Muscle layer of colon (tissue), 2 donors: ENCODE data around the gene CTSE.

ENCODE experiments used
- H3K27ac ChIP-seq: one replicate; pipeline ENCODE4 v1.7.0; 2013; ENCODE audit warnings: low read depth, mild to moderate bottlenecking, low read length, moderate library complexity
- H3K27me3 ChIP-seq, 2 donors: one replicate each; pipeline ENCODE4 v1.7.0; 2013; ENCODE audit warnings: low read length in 2 of 2, mild to moderate bottlenecking in 2 of 2; ENCODE audit not compliant: insufficient read depth in 2 of 2, control insufficient read depth in 1 of 2
- H3K36me3 ChIP-seq: one replicate; pipeline ENCODE4 v1.7.0; 2013; ENCODE audit warnings: mild to moderate bottlenecking, low read length; ENCODE audit not compliant: insufficient read depth
- H3K4me1 ChIP-seq: one replicate; pipeline ENCODE4 v1.7.0; 2013; ENCODE audit warnings: mild to moderate bottlenecking, low read length; ENCODE audit not compliant: insufficient read depth
- H3K4me3 ChIP-seq, 2 donors: one replicate each; pipeline ENCODE4 v1.7.0; 2013; ENCODE audit warnings: low read length in 2 of 2, low read depth in 1 of 2, mild to moderate bottlenecking in 1 of 2, moderate library complexity in 1 of 2
- H3K9ac ChIP-seq: one replicate; pipeline ENCODE4 v1.7.0; 2013; ENCODE audit warnings: low read length
- H3K9me3 ChIP-seq: one replicate; pipeline ENCODE4 v1.7.0; 2013; ENCODE audit warnings: mild to moderate bottlenecking, low read length
- donor health status: abdominal sarcoma.
- donor health status: Adenocarcinoma of cecum.

CTSE gene

DNA sequence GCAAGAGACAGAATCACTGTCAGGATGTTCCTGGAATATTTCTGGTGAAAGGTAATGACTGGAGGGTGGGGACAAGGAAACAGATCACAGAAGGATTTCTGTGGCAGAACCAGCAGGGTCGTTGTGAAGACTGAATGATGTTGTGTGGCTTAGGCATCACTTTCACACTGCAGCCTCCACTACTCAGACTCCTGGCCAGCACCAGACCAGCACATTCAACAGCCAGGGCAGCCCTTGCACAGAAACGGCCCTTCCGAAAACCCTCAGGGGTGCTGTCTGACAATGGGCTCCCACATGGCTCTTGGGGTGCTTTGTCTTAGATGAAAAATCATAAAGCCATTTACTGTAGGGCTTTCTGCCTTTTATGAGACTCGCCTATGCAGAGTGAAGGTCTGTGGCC is 16.7 kb downstream of the CTSE start:
- Histone ChIP-seq H3K9me3 (no peaks in the 10 kb centered on the region), H3K4me3 (no peak overlapping the region), H3K4me1 (peaks cover 13% of the 10 kb centered on the region), H3K27ac (no peak overlapping the region), H3K27me3 (no peaks in the 10 kb centered on the region), H3K36me3 (no peaks in the 10 kb centered on the region), H3K9ac (no peak overlapping the region)

GRCh38 chr1:206005778-206006180 is 17.9 kb downstream of the CTSE start:
- no peak overlapping the region for H3K27ac ChIP-seq
- H3K36me3 ChIP-seq = no peaks in the 10 kb centered on the region
- H3K9me3 ChIP-seq = no peaks in the 10 kb centered on the region

GRCh38 chr1:206005234-206005633 is 18.5 kb downstream of the CTSE start:
- Histone ChIP-seq H3K4me1 (peaks cover 20% of the 10 kb centered on the region), H3K9ac (no peak overlapping the region), H3K4me3 (no peak overlapping the region), H3K9me3 (no peaks in the 10 kb centered on the region), H3K27ac (no peak overlapping the region), H3K27me3 (no peaks in the 10 kb centered on the region), H3K36me3 (no peaks in the 10 kb centered on the region)

More at GRCh38 chr1:206005778-206006180, 17.9 kb downstream of the CTSE start:
- Histone ChIP-seq H3K4me1 (peaks cover 15% of the 10 kb centered on the region), H3K4me3 (no peak overlapping the region), H3K9ac (no peak overlapping the region), H3K27me3 (no peaks in the 10 kb centered on the region)

DNA sequence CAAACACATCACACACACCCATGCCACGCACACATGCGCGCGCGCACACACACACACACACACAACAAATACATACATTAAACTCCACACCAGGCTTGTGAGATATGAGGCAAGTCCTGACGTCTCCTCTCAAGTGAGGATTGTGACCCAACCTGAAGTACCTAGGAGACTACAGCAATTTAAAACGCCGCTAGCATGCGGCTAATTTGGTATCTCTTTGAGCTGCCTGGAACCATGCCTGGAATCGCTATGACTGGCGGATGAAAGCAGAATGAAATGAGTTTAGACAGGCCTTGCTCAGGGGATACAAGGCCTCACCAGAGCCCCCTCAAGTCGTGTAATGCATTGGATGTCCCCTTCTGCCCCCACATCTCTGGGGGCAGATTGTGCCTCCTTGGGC is 18.9 kb downstream of the CTSE start:
- Histone ChIP-seq H3K4me3 (no peak overlapping the region), H3K27ac (no peak overlapping the region), H3K9ac (no peak overlapping the region), H3K9me3 (no peaks in the 10 kb centered on the region), H3K36me3 (no peaks in the 10 kb centered on the region), H3K27me3 (no peaks in the 10 kb centered on the region), H3K4me1 (peaks cover 20% of the 10 kb centered on the region)

GRCh38 chr1:206003854-206004800 is 19.6 kb downstream of the CTSE start:
- no peak overlapping the region for H3K27ac ChIP-seq
- H3K4me3 ChIP-seq = no peak overlapping the region
- H3K9ac ChIP-seq = no peak overlapping the region
- no peaks in the 10 kb centered on the region for H3K36me3 ChIP-seq
- peaks cover 20% of the 10 kb centered on the region for H3K4me1 ChIP-seq
- H3K27me3 ChIP-seq = no peaks in the 10 kb centered on the region
- H3K9me3 ChIP-seq = no peaks in the 10 kb centered on the region

- H3K4me3 ChIP-seq = peak within 1 kb of the TSS; percentile 28 to 44
- H3K9me3 ChIP-seq = no peaks in the 10 kb centered on the region
- H3K27me3 ChIP-seq = no peaks in the 10 kb centered on the region
- peak within 1 kb of the TSS; percentile 27 for H3K27ac ChIP-seq
- no peaks in the 10 kb centered on the region for H3K36me3 ChIP-seq
- peaks cover 20% of the 10 kb centered on the region for H3K4me1 ChIP-seq
- H3K9ac ChIP-seq = no peak within 1 kb of the TSS
Observed at GRCh38 chr1:206002871-206003801, 20.6 kb downstream of the CTSE start, which contains the start of gene RAB7B. RAB7B (minus strand) TSS chr1:206003395; CDS start chr1:205994135, 9,260 bp downstream.

DNA sequence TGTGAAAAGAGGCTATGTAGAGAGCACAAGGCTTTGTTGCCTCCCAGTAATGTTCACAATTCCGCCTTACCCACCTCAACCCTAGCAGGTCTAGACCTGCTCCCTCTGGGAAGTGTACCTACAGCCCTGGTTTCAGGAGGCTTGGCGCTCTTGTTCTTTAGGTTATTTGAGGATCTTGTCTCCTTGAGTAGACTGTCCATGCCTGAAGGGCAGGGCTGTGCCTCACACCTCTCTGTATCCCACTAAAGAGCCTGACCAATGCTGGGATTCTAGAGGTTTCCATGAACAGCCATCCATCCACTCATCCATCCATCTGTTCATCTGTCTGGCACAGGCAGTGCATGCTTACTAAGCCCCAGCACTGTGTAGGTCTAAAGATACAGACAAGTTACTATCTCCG is 21.5 kb downstream of the CTSE start:
- Histone ChIP-seq H3K27ac (no peak overlapping the region), H3K9me3 (no peaks in the 10 kb centered on the region), H3K36me3 (no peaks in the 10 kb centered on the region), H3K4me3 (peak overlapping the region in 1 of 2 donors; percentile 44), H3K9ac (no peak overlapping the region), H3K4me1 (peaks cover 20% of the 10 kb centered on the region), H3K27me3 (no peaks in the 10 kb centered on the region)

DNA sequence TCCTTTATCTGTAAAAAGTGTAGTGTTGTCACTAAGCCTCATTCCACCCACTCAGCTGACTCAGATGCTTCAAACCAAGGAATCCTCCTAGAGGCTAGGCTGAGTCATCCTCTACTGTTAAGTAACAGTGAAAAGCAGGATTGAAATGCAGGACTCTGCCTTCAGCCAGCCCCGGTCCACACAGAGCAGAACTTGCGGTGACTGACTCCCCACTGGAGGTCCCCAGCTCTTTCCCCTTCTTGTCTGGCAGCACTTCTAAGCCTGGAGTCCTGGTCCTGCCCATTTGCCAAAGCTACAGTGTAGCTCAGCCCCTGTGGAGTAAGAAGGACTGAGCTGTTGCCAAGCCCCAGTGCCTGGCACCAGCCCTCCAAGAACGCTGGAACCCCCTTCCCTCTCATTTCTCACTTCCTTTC is 22.2 kb downstream of the CTSE start:
- Histone ChIP-seq H3K4me1 (peaks cover 20% of the 10 kb centered on the region), H3K27ac (no peak overlapping the region), H3K9me3 (no peaks in the 10 kb centered on the region), H3K4me3 (no peak overlapping the region), H3K27me3 (no peaks in the 10 kb centered on the region), H3K36me3 (no peaks in the 10 kb centered on the region), H3K9ac (no peak overlapping the region)

DNA sequence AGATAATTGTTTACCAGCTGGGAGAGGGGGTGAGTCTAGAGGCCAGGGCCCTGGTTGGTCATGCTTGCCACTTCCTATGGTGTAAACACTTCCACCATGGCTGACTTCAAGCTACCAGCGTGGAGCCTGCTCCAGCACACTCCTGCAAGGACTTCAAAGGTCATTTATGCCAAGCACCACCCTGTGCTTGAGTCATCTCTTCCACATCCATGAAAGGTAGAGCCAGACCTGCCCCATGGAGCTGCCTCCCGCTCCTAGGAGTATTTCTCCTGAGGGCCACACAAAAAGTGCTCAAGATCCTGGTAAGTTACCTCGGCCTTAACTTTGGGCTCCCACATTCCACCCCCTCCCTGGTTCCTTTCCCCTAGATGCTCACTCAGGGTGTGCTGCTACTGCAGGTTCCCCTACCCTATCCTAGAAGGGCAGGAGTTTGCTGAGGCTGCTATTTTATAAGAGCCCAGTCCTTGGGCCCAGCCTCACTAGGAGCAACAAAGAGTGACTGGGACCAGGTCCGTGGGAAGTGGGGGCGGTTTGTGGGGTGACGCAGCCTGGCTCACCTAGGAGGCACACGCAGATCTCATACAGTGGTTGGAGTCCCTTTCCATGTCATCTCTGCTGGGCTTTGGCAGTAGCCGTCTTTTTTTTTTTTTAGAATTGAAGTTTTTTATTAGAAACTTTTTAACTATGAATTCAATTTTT is 22.9 kb downstream of the CTSE start:
- Histone ChIP-seq H3K4me1 (peaks cover 20% of the 10 kb centered on the region), H3K4me3 (no peak overlapping the region), H3K36me3 (no peaks in the 10 kb centered on the region), H3K9me3 (no peaks in the 10 kb centered on the region), H3K9ac (no peak overlapping the region), H3K27ac (no peak overlapping the region), H3K27me3 (no peaks in the 10 kb centered on the region)

GRCh38 chr1:205998457-205999241 is 25.0 kb downstream of the CTSE start:
- Histone ChIP-seq H3K4me3 (no peak overlapping the region), H3K36me3 (peaks cover 2% of the 10 kb centered on the region), H3K4me1 (peaks cover 16% of the 10 kb centered on the region), H3K27me3 (no peaks in the 10 kb centered on the region), H3K9me3 (no peaks in the 10 kb centered on the region), H3K27ac (no peak overlapping the region), H3K9ac (no peak overlapping the region)
